ENCODE results near the gene CALD1.

DNA sequence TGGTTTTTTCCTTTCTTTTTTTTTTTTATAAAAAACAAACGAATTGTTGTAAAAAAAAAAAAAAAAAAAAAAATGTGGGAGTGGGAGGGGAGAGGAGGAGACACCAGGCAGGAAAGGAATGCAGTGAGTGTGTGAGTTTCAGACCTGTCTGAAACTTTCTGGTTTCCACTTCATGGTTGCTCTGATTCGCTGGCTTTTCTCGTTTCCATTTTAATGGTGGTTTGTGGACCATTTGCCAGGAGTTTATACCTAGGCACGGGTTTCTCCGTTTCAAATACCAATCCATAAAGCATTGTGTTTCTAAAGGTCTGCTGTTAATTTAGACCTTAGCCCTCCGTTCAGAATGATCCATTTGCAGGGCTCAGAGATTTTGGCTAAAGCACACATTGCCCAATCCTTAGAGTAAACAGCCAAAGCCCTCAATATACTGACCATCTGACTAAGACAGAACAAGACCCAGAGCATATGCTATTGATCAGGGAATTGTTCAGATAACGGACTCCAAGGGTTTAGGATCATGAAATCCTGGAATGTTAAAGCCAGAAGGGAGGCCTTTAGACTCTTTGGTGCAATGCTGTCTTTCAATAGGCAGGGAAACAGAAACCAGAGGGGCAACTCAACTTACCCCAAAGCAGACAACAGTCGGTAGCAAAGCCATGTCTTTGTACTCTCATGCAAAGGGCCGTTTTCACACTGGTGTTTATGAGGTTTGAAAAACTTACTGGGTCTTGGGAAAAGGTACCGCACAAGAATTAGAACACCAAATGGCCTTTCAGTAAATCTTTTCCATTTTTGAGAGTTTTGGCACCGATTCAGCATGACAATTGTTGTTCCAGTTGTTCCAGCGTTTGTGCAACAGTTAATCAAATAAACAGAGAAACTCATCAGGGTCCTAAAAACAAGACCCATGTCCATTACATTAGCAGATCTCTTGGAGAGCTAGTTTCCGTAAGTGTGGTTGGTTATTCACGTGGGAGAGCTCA lies 112.6 kb downstream of the CALD1 start:
- TF ChIP-seq, protein P1, sequence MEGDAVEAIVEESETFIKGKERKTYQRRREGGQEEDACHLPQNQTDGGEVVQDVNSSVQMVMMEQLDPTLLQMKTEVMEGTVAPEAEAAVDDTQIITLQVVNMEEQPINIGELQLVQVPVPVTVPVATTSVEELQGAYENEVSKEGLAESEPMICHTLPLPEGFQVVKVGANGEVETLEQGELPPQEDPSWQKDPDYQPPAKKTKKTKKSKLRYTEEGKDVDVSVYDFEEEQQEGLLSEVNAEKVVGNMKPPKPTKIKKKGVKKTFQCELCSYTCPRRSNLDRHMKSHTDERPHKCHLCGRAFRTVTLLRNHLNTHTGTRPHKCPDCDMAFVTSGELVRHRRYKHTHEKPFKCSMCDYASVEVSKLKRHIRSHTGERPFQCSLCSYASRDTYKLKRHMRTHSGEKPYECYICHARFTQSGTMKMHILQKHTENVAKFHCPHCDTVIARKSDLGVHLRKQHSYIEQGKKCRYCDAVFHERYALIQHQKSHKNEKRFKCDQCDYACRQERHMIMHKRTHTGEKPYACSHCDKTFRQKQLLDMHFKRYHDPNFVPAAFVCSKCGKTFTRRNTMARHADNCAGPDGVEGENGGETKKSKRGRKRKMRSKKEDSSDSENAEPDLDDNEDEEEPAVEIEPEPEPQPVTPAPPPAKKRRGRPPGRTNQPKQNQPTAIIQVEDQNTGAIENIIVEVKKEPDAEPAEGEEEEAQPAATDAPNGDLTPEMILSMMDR (IDR thresholded peaks at IDR 0.05; ENCODE audit: poor library complexity, severe bottlenecking), result no peak
- TF ChIP-seq MXI1 (conservative IDR thresholded peaks at IDR 0.05; ENCODE audit: poor library complexity, severe bottlenecking) (no peak), EZH2 (IDR thresholded peaks at IDR 0.05; ENCODE audit: borderline replicate concordance, insufficient read depth, low read length, poor library complexity, severe bottlenecking) (no peak), POLR2AphosphoS5 (IDR thresholded peaks at IDR 0.05) (no peak), EP300 (conservative IDR thresholded peaks at IDR 0.05; ENCODE audit: poor library complexity, severe bottlenecking) (no peak), RAD21 (conservative IDR thresholded peaks at IDR 0.05) (no peak), TAF1 (IDR thresholded peaks at IDR 0.05; ENCODE audit: low read depth) (no peak)
- TF ChIP-seq, protein P2, sequence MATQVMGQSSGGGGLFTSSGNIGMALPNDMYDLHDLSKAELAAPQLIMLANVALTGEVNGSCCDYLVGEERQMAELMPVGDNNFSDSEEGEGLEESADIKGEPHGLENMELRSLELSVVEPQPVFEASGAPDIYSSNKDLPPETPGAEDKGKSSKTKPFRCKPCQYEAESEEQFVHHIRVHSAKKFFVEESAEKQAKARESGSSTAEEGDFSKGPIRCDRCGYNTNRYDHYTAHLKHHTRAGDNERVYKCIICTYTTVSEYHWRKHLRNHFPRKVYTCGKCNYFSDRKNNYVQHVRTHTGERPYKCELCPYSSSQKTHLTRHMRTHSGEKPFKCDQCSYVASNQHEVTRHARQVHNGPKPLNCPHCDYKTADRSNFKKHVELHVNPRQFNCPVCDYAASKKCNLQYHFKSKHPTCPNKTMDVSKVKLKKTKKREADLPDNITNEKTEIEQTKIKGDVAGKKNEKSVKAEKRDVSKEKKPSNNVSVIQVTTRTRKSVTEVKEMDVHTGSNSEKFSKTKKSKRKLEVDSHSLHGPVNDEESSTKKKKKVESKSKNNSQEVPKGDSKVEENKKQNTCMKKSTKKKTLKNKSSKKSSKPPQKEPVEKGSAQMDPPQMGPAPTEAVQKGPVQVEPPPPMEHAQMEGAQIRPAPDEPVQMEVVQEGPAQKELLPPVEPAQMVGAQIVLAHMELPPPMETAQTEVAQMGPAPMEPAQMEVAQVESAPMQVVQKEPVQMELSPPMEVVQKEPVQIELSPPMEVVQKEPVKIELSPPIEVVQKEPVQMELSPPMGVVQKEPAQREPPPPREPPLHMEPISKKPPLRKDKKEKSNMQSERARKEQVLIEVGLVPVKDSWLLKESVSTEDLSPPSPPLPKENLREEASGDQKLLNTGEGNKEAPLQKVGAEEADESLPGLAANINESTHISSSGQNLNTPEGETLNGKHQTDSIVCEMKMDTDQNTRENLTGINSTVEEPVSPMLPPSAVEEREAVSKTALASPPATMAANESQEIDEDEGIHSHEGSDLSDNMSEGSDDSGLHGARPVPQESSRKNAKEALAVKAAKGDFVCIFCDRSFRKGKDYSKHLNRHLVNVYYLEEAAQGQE (IDR thresholded peaks at IDR 0.05; ENCODE audit: borderline replicate concordance), result no peak
